H1 (cell line): ENCODE measurements around the gene LAMA3. TPM values are rescaled to one million over a fixed set of nuclear protein-coding genes. Genes with fewer than 3 reads are reported as not detected.

Experiments used
- CTCF ChIA-PET: fragments of 300-600 bp; sonication (Branson Sonifier 250); formaldehyde crosslinking; loops from one replicate; lab custom pipeline; 2021; ENCODE audit not compliant: partially characterized antibody; lab: Charles Lee
- POLR2A ChIA-PET: fragments of 300-600 bp; sonication (Branson Sonifier 250); formaldehyde crosslinking; loops from one replicate; lab custom pipeline; 2021; ENCODE audit warnings: inconsistent platforms; ENCODE audit not compliant: partially characterized antibody; lab: Charles Lee
- DNase-seq, 2 experiments: peaks; one replicate each; pipeline versions ENCODE4 v3.0.0 to v3.0.0-alpha.2; 2010 to 2022; ENCODE audit warnings: low spot score in 2 of 2, low read depth in 1 of 2, mixed read lengths in 1 of 2
- FAIRE-seq: peaks from 2 replicates; lab custom pipeline; 2011; peaks lifted over from hg19 to GRCh38; lab: Jason Lieb, UNC
- H2AFZ ChIP-seq: 2 replicates; pipeline ENCODE4 v1.8.1; 2012; ENCODE audit warnings: low read length, inconsistent platforms
- H2AK5ac ChIP-seq: 2 replicates; pipeline ENCODE4 v1.6.1; 2013; ENCODE audit warnings: low read depth, low read length
- H2BK120ac ChIP-seq: replicated peaks from 2 replicates; pipeline ENCODE3; 2013; ENCODE audit warnings: low read depth, low read length, inconsistent platforms
- H2BK12ac ChIP-seq: 2 replicates; pipeline ENCODE4 v1.6.1; 2013; ENCODE audit warnings: low read depth, low read length
- H2BK15ac ChIP-seq: 2 replicates; pipeline ENCODE4 v1.6.1; 2013; ENCODE audit warnings: low read length
- H2BK20ac ChIP-seq: 2 replicates; pipeline ENCODE4 v1.6.1; 2013; ENCODE audit warnings: low read length
- H2BK5ac ChIP-seq: 2 replicates; pipeline ENCODE4 v1.6.1; 2013; ENCODE audit warnings: low read depth, low read length
- H3K14ac ChIP-seq: 2 replicates; pipeline ENCODE4 v1.6.1; 2013; ENCODE audit warnings: inconsistent platforms; ENCODE audit not compliant: insufficient read length
- H3K18ac ChIP-seq: 2 replicates; pipeline ENCODE4 v1.6.1; 2013; ENCODE audit warnings: low read length; ENCODE audit errors: extremely low read depth
- H3K23ac ChIP-seq: 2 replicates; pipeline ENCODE4 v1.6.1; 2013; ENCODE audit warnings: inconsistent platforms; ENCODE audit not compliant: insufficient read length
- H3K23me2 ChIP-seq: 2 replicates; pipeline ENCODE4 v1.6.1; 2013; ENCODE audit warnings: low read depth, low read length
- H3K27ac ChIP-seq: 2 replicates; pipeline ENCODE4 v1.6.1; 2011; ENCODE audit warnings: low read depth, low read length, inconsistent platforms
- H3K27me3 ChIP-seq, 4 experiments: replicated peaks in 1 of 4; 1 replicate in 1 of 4; 2 replicates in 3 of 4; pipeline versions ENCODE4 v1.6.1 to v1.8.1; 2011 to 2013; ENCODE audit warnings: low read length in 3 of 4, mild to moderate bottlenecking in 3 of 4, inconsistent platforms in 2 of 4, mixed read lengths in 2 of 4, moderate library complexity in 1 of 4; ENCODE audit not compliant: control insufficient read depth in 3 of 4, insufficient read depth in 3 of 4; ENCODE audit errors: extremely low read depth in 1 of 4
- H3K36me3 ChIP-seq, 4 experiments: 2 replicates each; pipeline versions ENCODE4 v1.6.1 to v1.8.1; 2011 to 2013; ENCODE audit warnings: mild to moderate bottlenecking in 4 of 4, low read length in 3 of 4, moderate library complexity in 2 of 4, control low read depth in 1 of 4, inconsistent platforms in 1 of 4; ENCODE audit not compliant: insufficient read depth in 4 of 4, control insufficient read depth in 2 of 4
- H3K4ac ChIP-seq: replicated peaks from 2 replicates; pipeline ENCODE3; 2013; ENCODE audit warnings: low read length, low read depth, mixed read lengths, inconsistent platforms; ENCODE audit not compliant: insufficient read length
- H3K4me1 ChIP-seq, 4 experiments: replicated peaks in 1 of 4; 1 replicate in 1 of 4; 2 replicates in 3 of 4; pipeline versions ENCODE4 v1.6.1 to v1.8.1; 2011 to 2013; ENCODE audit warnings: low read length in 3 of 4, inconsistent platforms in 2 of 4, mixed read lengths in 1 of 4; ENCODE audit not compliant: insufficient read depth in 4 of 4, control insufficient read depth in 3 of 4
- H3K4me2 ChIP-seq, 2 experiments: 2 replicates each; pipeline versions ENCODE4 v1.6.1 to v1.8.1; 2011 to 2013; ENCODE audit warnings: low read depth in 2 of 2, low read length in 2 of 2, control low read depth in 1 of 2, inconsistent platforms in 1 of 2, mild to moderate bottlenecking in 1 of 2; ENCODE audit not compliant: insufficient read depth in 1 of 2
- H3K4me3 ChIP-seq, 4 experiments: fragments of 200-600, 300-600 bp in 1 of 4; sonication (generic), shearing (Covaris generic), sonication (Bioruptor Twin) in 1 of 4; 2 replicates each; pipeline versions ENCODE4 v1.5.1 to v1.8.1; 2011 to 2016; ENCODE audit warnings: low read length in 4 of 4, low read depth in 3 of 4, control low read depth in 2 of 4, inconsistent platforms in 2 of 4, mild to moderate bottlenecking in 2 of 4, mixed read lengths in 1 of 4, moderate library complexity in 1 of 4; ENCODE audit not compliant: insufficient read depth in 2 of 4; ENCODE audit errors: extremely low read depth in 1 of 4
- H3K56ac ChIP-seq: replicated peaks from 2 replicates; pipeline ENCODE3; 2013; ENCODE audit warnings: low read depth, mild to moderate bottlenecking, mixed read lengths, low read length, inconsistent platforms; ENCODE audit not compliant: insufficient read length
- H3K79me1 ChIP-seq: 2 replicates; pipeline ENCODE4 v1.6.1; 2013; ENCODE audit warnings: low read depth, low read length, control low read depth
- H3K79me2 ChIP-seq, 2 experiments: 2 replicates each; pipeline versions ENCODE4 v1.6.1 to v1.8.1; 2012 to 2013; ENCODE audit warnings: low read length in 2 of 2, mild to moderate bottlenecking in 2 of 2, inconsistent platforms in 1 of 2; ENCODE audit not compliant: insufficient read depth in 2 of 2, control insufficient read depth in 1 of 2
- H3K9ac ChIP-seq, 4 experiments: replicated peaks in 1 of 4; 1 replicate in 1 of 4; 2 replicates in 3 of 4; pipeline versions ENCODE4 v1.6.1 to v1.8.1; 2011 to 2013; ENCODE audit warnings: low read depth in 3 of 4, low read length in 3 of 4, control low read depth in 2 of 4, mild to moderate bottlenecking in 2 of 4, moderate library complexity in 2 of 4, inconsistent platforms in 1 of 4; ENCODE audit errors: extremely low read depth in 1 of 4
- H3K9me3 ChIP-seq, 2 experiments: 2 replicates each; pipeline versions ENCODE4 v1.6.1 to v1.8.1; 2012 to 2013; ENCODE audit warnings: mild to moderate bottlenecking in 2 of 2, moderate library complexity in 2 of 2, control low read depth in 1 of 2, inconsistent platforms in 1 of 2, low read depth in 1 of 2, low read length in 1 of 2, mixed read lengths in 1 of 2; ENCODE audit not compliant: insufficient read depth in 2 of 2
- H4K20me1 ChIP-seq, 2 experiments: replicated peaks in 1 of 2; 2 replicates each; pipeline versions ENCODE3 to v1.8.1; 2011 to 2013; ENCODE audit warnings: inconsistent platforms in 2 of 2, low read length in 2 of 2, mild to moderate bottlenecking in 1 of 2; ENCODE audit not compliant: insufficient read depth in 2 of 2, control insufficient read depth in 1 of 2
- H4K5ac ChIP-seq: 2 replicates; pipeline ENCODE4 v1.6.1; 2013; ENCODE audit warnings: low read length, low read depth, mixed read lengths, inconsistent platforms; ENCODE audit not compliant: insufficient read length
- H4K8ac ChIP-seq: 2 replicates; pipeline ENCODE4 v1.8.0; 2013; ENCODE audit warnings: mild to moderate bottlenecking, moderate library complexity, low read length, inconsistent platforms; ENCODE audit not compliant: insufficient read depth; ENCODE audit errors: extremely low read depth
- H4K91ac ChIP-seq: replicated peaks from 2 replicates; pipeline ENCODE3; 2013; ENCODE audit warnings: low read length, mixed read lengths, inconsistent platforms; ENCODE audit not compliant: insufficient read length
- CBX5 ChIP-seq: fragments of 300-800, 300-1000 bp; sonication (generic); IDR thresholded peaks from 2 replicates; pipeline ENCODE4 v1.7.1; 2016; ENCODE audit warnings: antibody characterized with exemption, low read length, low read depth
- CREB1 ChIP-seq: IDR thresholded peaks from 2 replicates; pipeline ENCODE4 v1.6.1; 2012; ENCODE audit warnings: inconsistent platforms
- CTBP2 ChIP-seq: IDR thresholded peaks from 2 replicates; pipeline ENCODE4 v1.7.0; 2011; ENCODE audit warnings: borderline replicate concordance, mild to moderate bottlenecking, moderate library complexity, mixed read lengths, low read length; ENCODE audit not compliant: insufficient read depth, insufficient read length
- EZH2 ChIP-seq: fragments of 200-600 bp; sonication (generic); IDR thresholded peaks from 2 replicates; pipeline ENCODE4 v1.7.1; 2012; ENCODE audit warnings: low read depth, mild to moderate bottlenecking, moderate library complexity, low read length, inconsistent platforms; ENCODE audit not compliant: severe bottlenecking
- FOSL1 ChIP-seq: IDR thresholded peaks from 2 replicates; pipeline ENCODE4 v1.6.1; 2011; ENCODE audit warnings: mild to moderate bottlenecking, low read depth, low read length, moderate library complexity; ENCODE audit not compliant: insufficient read depth
- GTF2F1 ChIP-seq: IDR thresholded peaks from 2 replicates; pipeline ENCODE4 v1.6.1; 2012; ENCODE audit warnings: low read depth, low read length, improper control_type of control experiment, borderline replicate concordance
- JUND ChIP-seq: IDR thresholded peaks from 2 replicates; pipeline ENCODE4 v1.6.1; 2011; ENCODE audit warnings: mild to moderate bottlenecking, improper control_type of control experiment, low read length
- MAFK ChIP-seq: IDR thresholded peaks from 2 replicates; pipeline ENCODE4 v1.6.1; 2012; ENCODE audit warnings: low read depth, mild to moderate bottlenecking, improper control_type of control experiment, low read length
- NANOG ChIP-seq: IDR thresholded peaks from 2 replicates; pipeline ENCODE4 v1.6.1; 2011; ENCODE audit warnings: low read length, low read depth, mild to moderate bottlenecking, inconsistent platforms; ENCODE audit not compliant: insufficient read depth, poor library complexity, severe bottlenecking
- RBBP5 ChIP-seq: IDR thresholded peaks from 2 replicates; pipeline ENCODE4 v1.7.1; 2012; ENCODE audit warnings: low read depth, mild to moderate bottlenecking, inconsistent platforms, low read length, moderate library complexity, borderline replicate concordance
- RXRA ChIP-seq: IDR thresholded peaks from 2 replicates; pipeline ENCODE4 v1.6.1; 2011; ENCODE audit warnings: low read depth, mild to moderate bottlenecking, low read length, moderate library complexity; ENCODE audit not compliant: insufficient read depth
- SIX5 ChIP-seq: IDR thresholded peaks from 2 replicates; pipeline ENCODE4 v1.6.1; 2011; ENCODE audit warnings: mild to moderate bottlenecking, low read depth, low read length
- USF2 ChIP-seq: IDR thresholded peaks from 2 replicates; pipeline ENCODE4 v1.6.1; 2011; ENCODE audit warnings: low read length, improper control_type of control experiment
- ZNF274 ChIP-seq: IDR thresholded peaks from 2 replicates; pipeline ENCODE4 v1.7.0; 2012; ENCODE audit warnings: low read length, borderline replicate concordance; ENCODE audit errors: extremely low read depth
- WGBS, 2 experiments: shearing (Covaris generic) in 1 of 2; methylation state at CpG; one replicate each; pipeline versions ENCODE4 v1.1.6 to v1.1.7; 2013 to 2015; ENCODE audit warnings: low lambda C conversion rate in 2 of 2, mixed read lengths in 2 of 2, inconsistent platforms in 1 of 2, low coverage in 1 of 2, missing lambda C conversion rate in 1 of 2; ENCODE audit not compliant: insufficient replicate concordance in 2 of 2, insufficient coverage in 1 of 2, insufficient read length in 1 of 2; ENCODE audit errors: extremely low coverage in 1 of 2, missing lambda C conversion rate in 1 of 2; 5-methylcytosine and 5-hydroxymethylcytosine counted together
- polyA plus RNA-seq, 7 experiments: library from polyadenylated mRNA; depleted of rRNA in 3 of 7; stranded (reverse) in 5 of 7; unstranded in 2 of 7; fragments of >200 nt in 5 of 7; fragments of 200-250 nt in 2 of 7; gene quantifications; 1 replicate in 5 of 7; 2 replicates in 1 of 7; 4 replicates in 1 of 7; pipeline versions ENCODE4 v1.2.1 to v1.2.3, GENCODE V29; 2011 to 2013; ENCODE audit warnings: missing spikeins in 2 of 7, mixed read lengths in 2 of 7
- total RNA-seq: library from RNA; stranded (reverse); fragmentation: NEBNext Ultra II Directional; extraction: Animal tissue kit (Norgen Biotek cat#: 25700); gene quantifications from 2 replicates; pipeline ENCODE4 v1.2.1, GENCODE V29; 2021

Gene LAMA3
- total and polyA plus RNA-seq, 2 of the 8 experiments (the other 6 are each of a cell fraction or from before 2014, with no cell fraction given): 0.76 to 5.0 TPM

GRCh38 chr18:23837591-23837990, 148.3 kb downstream of the LAMA3 start:
- no peaks in the 10 kb centered on the region for H4K20me1 ChIP-seq
- H2BK15ac ChIP-seq: no peak overlapping the region
- no peaks in the 10 kb centered on the region for H3K9me3 ChIP-seq
- no peaks in the 10 kb centered on the region for H3K4me1 ChIP-seq
- H2BK12ac ChIP-seq: no peak overlapping the region
- no peak overlapping the region for H2AFZ ChIP-seq
- H3K9ac ChIP-seq: no peak overlapping the region
- H3K4ac ChIP-seq: no peak overlapping the region
- H2BK5ac ChIP-seq: no peak overlapping the region
- H3K14ac ChIP-seq: no peak overlapping the region
- no peak overlapping the region for H4K5ac ChIP-seq
- no peak for DNase-seq
- H3K18ac ChIP-seq: no peak overlapping the region
- no peak overlapping the region for H3K27ac ChIP-seq
- WGBS, 2 experiments: 80% methylated on average over 1 of the region's 1 CpG; no CpG with 5 or more reads in 1 of the 2 experiments
- no peak overlapping the region for H3K4me3 ChIP-seq
- no peak overlapping the region for H3K23ac ChIP-seq
- no peak overlapping the region for H3K4me2 ChIP-seq
- ChIA-PET CTCF (interaction anchor here (0.6 to 2.6 kb wide), 2 partner anchors 51 to 81 kb away, joined by 3 to 9 read pairs; no protein-coding TSS in a partner anchor), POLR2A (no interaction called here)
- no peak overlapping the region for H4K8ac ChIP-seq
- no peak for FAIRE-seq
- H2BK120ac ChIP-seq: no peak overlapping the region
- H3K27me3 ChIP-seq: no peaks in the 10 kb centered on the region
- H3K56ac ChIP-seq: no peak overlapping the region
- no peak overlapping the region for H4K91ac ChIP-seq
- no peak overlapping the region for H2BK20ac ChIP-seq
- no peak overlapping the region for H2AK5ac ChIP-seq
- H3K79me2 ChIP-seq: no peaks in the 10 kb centered on the region
- H3K79me1 ChIP-seq: no peaks in the 10 kb centered on the region
- H3K23me2 ChIP-seq: no peaks in the 10 kb centered on the region
- no peaks in the 10 kb centered on the region for H3K36me3 ChIP-seq
- TF ChIP-seq CREB1 (no peak), JUND (no peak), FOSL1 (no peak), GTF2F1 (no peak), EZH2 (no peak), RXRA (no peak), RBBP5 (no peak), USF2 (no peak), MAFK (no peak), CBX5 (no peak), NANOG (no peak), SIX5 (no peak), CTBP2 (no peak), ZNF274 (no peak)
